Smooth muscle cell (in vitro differentiated cells): ENCODE results near the gene PDE4D. TPM values are rescaled to one million over a fixed set of nuclear protein-coding genes. Genes with fewer than 3 reads are reported as not detected.

Experiments
- DNase-seq: peaks from one replicate; lab custom pipeline; 2025; ENCODE audit not compliant: unreplicated experiment; lab: John Stamatoyannopoulos, UW
- H2AFZ ChIP-seq: fragments of 200-600 bp; sonication (generic); 2 replicates; pipeline ENCODE4 v1.6.0; 2016; ENCODE audit warnings: antibody characterized with exemption, low read depth, mild to moderate bottlenecking
- H3F3A ChIP-seq: fragments of 200-600 bp; sonication (generic); 2 replicates; pipeline ENCODE4 v1.6.0; 2017; ENCODE audit warnings: antibody characterized with exemption, low read depth
- H3K27ac ChIP-seq: fragments of 200-600 bp; sonication (generic); 2 replicates; pipeline ENCODE4 v1.5.1; 2016; ENCODE audit warnings: low read depth, mild to moderate bottlenecking
- H3K27me3 ChIP-seq: fragments of 200-600 bp; sonication (generic); 2 replicates; pipeline ENCODE4 v1.6.1; 2016; ENCODE audit warnings: low read depth, mild to moderate bottlenecking
- H3K36me3 ChIP-seq: fragments of 200-600 bp; sonication (generic); 2 replicates; pipeline ENCODE4 v1.5.1; 2016; ENCODE audit warnings: low read depth
- H3K4me1 ChIP-seq: fragments of 200-600 bp; sonication (generic); 2 replicates; pipeline ENCODE4 v1.5.1; 2016; ENCODE audit warnings: low read depth
- H3K4me2 ChIP-seq: fragments of 200-600 bp; sonication (generic); 2 replicates; pipeline ENCODE4 v1.6.0; 2016; ENCODE audit warnings: mild to moderate bottlenecking
- H3K4me3 ChIP-seq: fragments of 200-600 bp; sonication (generic); 2 replicates; pipeline ENCODE4 v1.5.1; 2016; ENCODE audit warnings: mild to moderate bottlenecking
- H3K79me2 ChIP-seq: fragments of 200-600 bp; sonication (generic); 2 replicates; pipeline ENCODE4 v1.6.0; 2016; ENCODE audit warnings: low read depth, mild to moderate bottlenecking
- H3K9ac ChIP-seq: fragments of 200-600 bp; sonication (generic); 2 replicates; pipeline ENCODE4 v1.6.0; 2016; ENCODE audit warnings: low read depth
- H3K9me3 ChIP-seq: fragments of 200-600 bp; sonication (generic); replicated peaks from 2 replicates; pipeline ENCODE4 v1.5.1; 2016; ENCODE audit warnings: low read depth
- H4K20me1 ChIP-seq: fragments of 200-600 bp; sonication (generic); 2 replicates; pipeline ENCODE4 v1.6.0; 2016; ENCODE audit warnings: low read depth
- CTCF ChIP-seq: fragments of 200-600 bp; sonication (generic); IDR thresholded peaks from 2 replicates; pipeline ENCODE4 v1.5.1; 2017; ENCODE audit warnings: borderline replicate concordance, mild to moderate bottlenecking, antibody characterized with exemption; ENCODE audit not compliant: insufficient read depth, poor library complexity, severe bottlenecking
- WGBS: methylation state at CpG from one replicate; pipeline ENCODE4 v1.1.7; 2016; ENCODE audit warnings: low lambda C conversion rate; 5-methylcytosine and 5-hydroxymethylcytosine counted together
- polyA plus RNA-seq: library from polyadenylated mRNA; unstranded; fragments of >200 nt; fragmentation: Nextera tagmentation; extraction: Ambion mirVana; gene quantifications from 2 replicates; pipeline ENCODE4 v1.2.1, GENCODE V29; 2016
- total RNA-seq: library from RNA; depleted of rRNA; stranded (reverse); fragments of >200 nt; gene quantifications from 2 replicates; pipeline ENCODE4 v1.2.3, GENCODE V29; 2014

PDE4D gene
- total and polyA plus RNA-seq, 2 experiments from 2014 or later, result 16.4 to 61.0 TPM

- no peaks in the 10 kb centered on the region for H3K36me3 ChIP-seq
- peaks cover 4% of the 10 kb centered on the region for H3K27me3 ChIP-seq
- TF ChIP-seq CTCF, result no peak
- H3K9ac ChIP-seq, result no peak overlapping the region
- no peaks in the 10 kb centered on the region for H3F3A ChIP-seq
- H2AFZ ChIP-seq, result no peak overlapping the region
- peaks cover 20% of the 10 kb centered on the region for H4K20me1 ChIP-seq
- H3K4me3 ChIP-seq, result no peak overlapping the region
- no peak overlapping the region for H3K4me2 ChIP-seq
- H3K4me1 ChIP-seq, result no peaks in the 10 kb centered on the region
- H3K27ac ChIP-seq, result no peak overlapping the region
- H3K9me3 ChIP-seq, result no peaks in the 10 kb centered on the region
- no peaks in the 10 kb centered on the region for H3K79me2 ChIP-seq
- DNase-seq, result no peak
These were observed 502.5 kb downstream of the PDE4D start for GRCh38 chr5:59390989-59391388.

DNA sequence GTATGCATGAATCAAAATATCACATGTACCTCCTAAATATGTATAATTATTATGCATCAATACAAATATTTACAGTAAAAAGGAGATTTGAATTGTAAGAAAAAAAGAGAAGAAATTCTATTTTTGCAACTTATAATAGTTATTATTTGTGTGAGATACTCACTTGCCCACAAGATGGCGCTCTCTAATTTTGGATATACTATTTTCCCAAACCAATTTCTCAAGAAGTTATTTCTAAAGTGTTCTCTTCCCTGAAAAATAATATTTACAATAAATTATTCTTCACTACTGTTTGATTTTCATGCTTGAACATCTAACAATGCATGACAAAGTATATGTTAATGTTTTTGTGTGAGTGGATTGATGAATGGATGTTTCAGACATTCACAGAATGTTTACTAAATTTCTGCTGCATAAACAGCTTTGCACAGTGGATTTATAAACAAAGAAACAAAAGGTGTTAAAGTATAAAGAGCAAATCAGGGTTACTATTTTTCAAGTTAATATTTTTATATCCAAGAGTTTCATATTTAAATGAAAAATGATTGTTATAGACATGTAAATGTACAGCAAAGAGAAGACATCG is 503.4 kb downstream of the PDE4D start:
- Histone ChIP-seq H3K36me3 (no peaks in the 10 kb centered on the region), H4K20me1 (peaks cover 20% of the 10 kb centered on the region), H3K4me1 (no peaks in the 10 kb centered on the region), H3K9ac (no peak overlapping the region), H3K4me2 (no peak overlapping the region), H3K27me3 (peaks cover 4% of the 10 kb centered on the region), H3K4me3 (no peak overlapping the region), H3K79me2 (no peaks in the 10 kb centered on the region), H3K27ac (no peak overlapping the region), H3F3A (no peaks in the 10 kb centered on the region), H2AFZ (no peak overlapping the region), H3K9me3 (no peaks in the 10 kb centered on the region)
- 50% methylated on average over 2 of the region's 2 CpGs for WGBS
- TF ChIP-seq CTCF, result peak; percentile 73
- no peak for DNase-seq

GRCh38 chr5:59387127-59387526 is 506.4 kb downstream of the PDE4D start:
- Histone ChIP-seq H3K36me3 (no peaks in the 10 kb centered on the region), H3K27ac (no peak overlapping the region), H3K27me3 (peaks cover 4% of the 10 kb centered on the region), H3K9me3 (no peaks in the 10 kb centered on the region), H3K9ac (no peak overlapping the region), H4K20me1 (peaks cover 14% of the 10 kb centered on the region), H3K4me3 (no peak overlapping the region), H3F3A (no peaks in the 10 kb centered on the region), H3K4me1 (no peaks in the 10 kb centered on the region), H3K79me2 (no peaks in the 10 kb centered on the region), H2AFZ (no peak overlapping the region), H3K4me2 (no peak overlapping the region)
- TF ChIP-seq CTCF, result no peak
- DNase-seq, result no peak

DNA sequence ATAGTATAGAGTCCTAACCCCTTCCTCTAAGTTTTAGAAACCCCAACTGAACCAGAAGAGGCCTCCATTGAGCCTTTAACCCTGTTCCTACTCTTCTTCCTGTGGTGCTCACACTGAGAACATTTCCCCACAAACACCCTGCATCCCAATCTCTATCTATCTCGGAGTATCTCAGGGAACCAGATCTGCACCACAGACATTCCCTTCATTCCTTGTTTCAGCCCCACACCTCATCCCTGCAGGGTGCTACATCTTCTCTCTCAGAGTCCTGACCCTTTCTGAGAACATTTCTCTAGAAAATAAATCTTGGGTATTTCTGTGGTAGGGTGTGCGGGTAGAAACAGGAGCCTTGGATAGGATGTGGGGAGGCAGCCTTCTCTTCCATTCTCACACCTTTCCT is 507.8 kb downstream of the PDE4D start:
- H3K4me2 ChIP-seq, result no peak overlapping the region
- peaks cover 4% of the 10 kb centered on the region for H3K27me3 ChIP-seq
- H3K9ac ChIP-seq, result no peak overlapping the region
- H3K36me3 ChIP-seq, result no peaks in the 10 kb centered on the region
- no peak for DNase-seq
- WGBS, result 44% methylated on average over 2 of the region's 2 CpGs
- H3K27ac ChIP-seq, result no peak overlapping the region
- no peaks in the 10 kb centered on the region for H3F3A ChIP-seq
- no peaks in the 10 kb centered on the region for H3K9me3 ChIP-seq
- no peak overlapping the region for H2AFZ ChIP-seq
- peaks cover 11% of the 10 kb centered on the region for H4K20me1 ChIP-seq
- no peaks in the 10 kb centered on the region for H3K4me1 ChIP-seq
- H3K79me2 ChIP-seq, result no peaks in the 10 kb centered on the region
- no peak for TF ChIP-seq CTCF
- no peak overlapping the region for H3K4me3 ChIP-seq
